HG03558 (cell line): ENCODE results near the gene PRB4.
"Not testable (repeated sequence)": the region's sequence is repeated elsewhere in the genome, so short reads cannot be mapped to it uniquely, and the experiment has no call there.

Experiments used
- ATAC-seq: cut with Tn5 transposase; IDR thresholded peaks from one replicate; pipeline ENCODE4 v1.9.1; 2021; ENCODE audit warnings: moderate number of reproducible peaks; ENCODE audit not compliant: unreplicated experiment; ENCODE audit errors: extremely low read depth

PRB4 gene

DNA sequence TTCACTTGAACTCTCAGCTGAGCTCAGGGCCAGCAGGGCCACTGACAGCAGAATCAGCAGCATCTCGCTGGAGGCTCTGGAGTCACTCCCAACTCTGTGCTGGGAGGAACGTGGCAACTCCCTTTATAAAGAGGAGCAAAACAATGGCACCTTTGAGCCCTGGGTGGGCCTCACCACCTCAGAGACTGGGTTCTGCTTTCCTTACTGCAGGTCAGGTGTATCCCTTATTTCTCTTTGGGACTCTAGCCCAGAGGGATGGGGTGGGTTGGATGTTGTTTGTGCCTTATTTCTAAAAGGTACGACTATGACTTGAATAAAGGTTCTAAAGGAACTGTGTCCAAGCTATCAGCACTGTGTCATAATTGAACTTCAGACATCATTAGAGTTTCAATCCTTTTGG lies at the start of gene PRB4:
Gene PRB4 (minus strand): TSS at position 101 of the 400 bp plus-strand sequence. CDS start 38 bp downstream, at position 63.
- no peak for ATAC-seq

DNA sequence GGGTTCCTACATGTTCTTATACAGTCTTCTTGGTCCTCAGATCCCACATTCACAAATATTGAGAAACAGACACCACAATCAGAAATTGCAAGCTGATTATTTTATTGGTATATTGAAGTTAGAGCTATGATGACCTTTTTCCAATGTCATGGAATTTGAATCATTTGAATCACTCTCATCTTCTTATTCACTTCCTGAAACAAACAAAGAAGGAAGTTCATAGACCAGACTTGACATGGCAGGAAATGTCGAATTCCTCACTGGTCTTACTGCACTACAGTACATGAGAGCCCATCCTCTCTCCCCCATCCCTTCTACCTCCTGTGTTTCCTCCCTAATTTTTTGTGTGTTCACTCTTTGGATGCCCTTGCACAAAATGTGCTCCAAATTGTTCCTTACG lies 41.5 kb upstream of the PRB4 start:
- ATAC-seq, result not testable (repeated sequence)

DNA sequence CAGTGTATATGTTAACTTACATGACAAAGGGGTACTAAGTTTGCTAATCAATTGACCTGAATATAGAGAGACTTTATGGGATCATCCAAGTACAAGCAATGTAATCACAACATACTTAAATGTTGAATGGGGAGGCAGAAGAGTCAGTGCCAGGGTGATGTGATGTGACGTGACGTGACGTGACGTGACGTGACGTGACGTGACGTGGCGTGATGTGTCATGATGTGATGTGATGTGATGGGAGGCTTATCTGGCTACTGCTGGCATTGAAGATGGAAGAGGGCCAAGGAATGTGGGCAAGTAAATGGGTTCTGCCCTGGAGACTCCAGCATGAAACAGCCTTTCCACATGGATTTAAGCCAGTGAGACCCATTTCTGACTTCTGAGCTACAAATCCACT lies 38.2 kb upstream of the PRB4 start:
- ATAC-seq, result no peak

DNA sequence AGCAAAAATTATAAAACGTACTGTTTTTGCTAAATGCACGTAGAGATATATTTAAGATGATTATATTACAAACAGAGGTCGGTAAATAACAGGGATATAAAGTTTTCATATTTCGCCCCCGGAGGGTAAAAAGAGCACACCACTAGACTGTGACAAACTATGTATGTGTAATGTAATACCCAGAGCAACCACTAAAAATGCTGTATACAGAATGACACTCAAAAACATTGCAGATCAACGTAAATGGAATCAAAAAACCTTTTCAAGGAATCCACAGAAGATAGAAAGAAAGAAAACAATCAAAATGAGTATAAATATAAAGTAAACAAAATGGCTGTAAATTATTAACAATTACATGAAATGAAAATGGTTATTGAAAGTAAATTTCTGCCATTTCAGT lies 37.6 kb upstream of the PRB4 start:
- no peak for ATAC-seq

DNA sequence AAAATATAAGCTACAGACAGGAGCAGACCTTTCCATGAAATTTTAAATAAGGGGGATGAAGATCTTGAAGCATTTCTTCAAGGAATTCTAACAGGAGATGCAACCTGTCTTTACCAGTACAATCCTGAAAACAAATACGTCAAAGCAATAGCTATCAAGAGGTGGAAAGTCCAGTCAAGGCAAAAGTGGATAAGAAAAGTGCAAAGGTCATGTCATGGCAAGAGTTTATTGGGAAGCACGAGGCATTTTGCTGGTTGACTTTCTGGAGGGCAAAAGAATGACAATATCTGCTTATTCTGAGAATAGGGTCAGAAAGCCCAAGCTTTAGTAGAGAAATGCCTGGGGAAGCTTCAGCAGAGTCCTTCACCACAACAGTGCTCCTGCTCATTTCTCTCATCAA lies 34.3 kb upstream of the PRB4 start:
- no peak for ATAC-seq

DNA sequence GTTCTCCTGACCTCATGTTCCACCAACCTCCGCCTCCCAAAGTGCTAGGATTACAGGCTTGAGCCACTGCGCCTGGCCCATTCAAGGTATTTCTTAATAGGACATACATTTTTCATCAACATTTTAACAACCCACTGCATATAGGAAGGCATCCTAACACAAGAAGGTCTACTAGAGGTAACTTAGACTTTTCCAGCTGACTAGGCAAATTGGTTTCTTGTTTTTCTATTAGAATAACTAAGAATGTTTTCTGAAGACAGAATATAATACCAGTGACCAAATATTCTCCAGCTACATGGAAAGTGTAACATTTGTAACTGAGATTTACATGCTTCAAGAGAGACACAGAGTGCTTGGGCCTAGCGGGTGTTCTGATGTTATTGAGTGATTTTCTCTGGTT lies 14.2 kb upstream of the PRB4 start:
- ATAC-seq, result no peak

DNA sequence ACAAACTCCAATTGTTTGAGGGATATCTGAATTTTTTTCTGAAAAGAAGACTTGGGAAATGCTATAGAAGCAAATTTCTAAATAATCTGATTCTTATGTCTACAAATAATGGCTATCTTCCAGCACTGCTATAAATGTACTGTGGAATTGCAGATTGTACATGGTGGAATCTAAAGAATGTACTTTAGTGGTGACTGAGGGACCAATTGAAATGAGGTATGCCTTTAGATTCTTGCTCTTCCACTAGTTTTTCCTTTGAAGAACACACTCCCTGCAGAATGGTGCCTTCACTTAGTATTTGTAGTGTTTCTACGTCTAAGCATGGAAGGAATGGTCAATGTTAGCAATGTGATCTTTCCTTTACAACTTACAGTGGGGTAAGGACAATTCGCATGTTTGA lies 11.7 kb upstream of the PRB4 start:
- ATAC-seq, result no peak

DNA sequence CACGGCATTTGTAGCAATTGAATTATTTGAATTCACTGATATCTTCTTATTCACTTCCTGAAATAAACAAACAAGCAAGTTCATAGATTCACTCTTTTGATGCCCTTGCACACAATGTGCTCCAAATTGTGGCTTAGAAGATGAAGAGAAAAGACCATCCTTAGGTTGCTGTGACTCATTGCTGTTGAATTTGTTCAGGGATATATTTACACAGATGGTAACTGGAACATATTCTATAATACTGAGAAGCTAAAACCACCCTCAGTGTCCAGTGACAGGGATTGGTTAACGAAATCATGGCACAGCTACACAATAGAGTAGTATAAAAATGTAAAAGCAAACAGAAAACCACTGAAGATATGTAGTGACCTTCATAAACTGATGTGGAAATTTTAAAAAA lies 3.1 kb downstream of the PRB4 start:
- ATAC-seq, result no peak

DNA sequence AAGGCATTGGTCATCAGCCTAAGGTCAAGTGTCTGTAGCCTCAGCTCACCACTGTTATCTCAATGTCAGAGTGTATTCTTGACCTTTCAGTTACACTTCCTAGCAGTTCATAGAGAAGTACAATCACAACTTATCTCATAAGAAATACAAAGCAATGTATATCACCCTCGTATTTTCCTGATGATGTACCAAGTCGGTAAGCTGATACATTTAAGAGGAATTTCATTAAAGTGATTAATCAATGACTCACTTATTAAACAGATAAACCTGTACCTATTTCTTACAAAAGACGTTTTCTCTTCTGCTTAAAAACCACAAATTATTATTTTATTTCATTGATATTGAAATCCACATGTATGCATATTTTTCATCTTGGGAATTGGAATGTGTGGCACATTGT lies 36.8 kb downstream of the PRB4 start:
- ATAC-seq, result no peak

DNA sequence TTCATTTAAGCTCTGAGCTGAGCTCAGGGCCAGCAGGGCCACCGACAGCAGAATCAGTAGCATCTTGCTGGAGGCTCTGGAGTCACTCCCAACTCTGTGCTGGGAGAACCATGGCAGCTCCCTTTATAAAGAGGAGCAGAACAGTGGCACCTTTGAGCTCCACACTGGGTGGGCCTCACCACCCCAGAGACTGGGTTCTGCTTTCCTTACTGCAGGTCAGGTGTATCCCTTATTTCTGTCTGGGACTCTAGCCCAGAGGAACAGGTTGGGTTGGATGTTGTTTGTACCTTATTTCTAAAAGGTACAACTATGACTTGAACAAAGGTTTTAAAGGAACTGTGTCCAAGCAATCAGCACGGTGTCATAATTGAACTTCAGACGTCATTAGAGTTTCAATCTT lies 40.6 kb downstream of the PRB4 start, which contains the start of gene PRB3:
Gene PRB3 (minus strand): TSS at position 101 of the 400 bp plus-strand sequence. CDS start 38 bp downstream, at position 63.
- ATAC-seq, result no peak

DNA sequence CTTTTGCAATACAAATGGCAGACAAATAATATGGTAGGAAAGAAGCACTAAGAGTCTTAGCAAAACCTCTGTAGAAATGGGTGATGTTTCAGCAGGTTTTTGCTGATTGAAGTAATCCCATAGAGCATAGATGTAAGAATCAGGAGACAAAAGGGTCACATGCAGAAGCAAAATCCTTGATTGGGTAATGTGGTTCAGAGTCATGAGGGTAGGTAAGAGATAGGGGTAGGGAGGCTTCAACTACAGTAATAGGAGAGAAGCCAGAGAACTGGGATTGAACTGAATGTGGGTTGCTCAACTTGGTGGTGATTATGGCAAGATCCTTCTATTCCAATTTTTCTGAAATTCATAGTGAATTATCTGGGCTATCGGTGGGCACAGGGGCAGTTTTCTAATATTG lies 45.7 kb downstream of the PRB4 start:
- no peak for ATAC-seq
